CD4-positive, alpha-beta T cell treated with Interleukin-6 at 100 ng/mL for 8 hours (primary cell): ENCODE data around the gene TDRD3.
A peak's percentile ranks its signal among the peaks of the same experiment; 100 is the strongest.
"Not testable (repeated sequence)": the region's sequence is repeated elsewhere in the genome, so short reads cannot be mapped to it uniquely, and the experiment has no call there.

ENCODE experiments used
- DNase-seq: peaks from one replicate; pipeline ENCODE4 v3.0.0-alpha.2; 2020; ENCODE audit warnings: mixed read lengths, low spot score

Gene TDRD3

GRCh38 chr13:60398907-60399589 is 2.0 kb downstream of the TDRD3 start:
- no peak for DNase-seq

- no peak for DNase-seq
Measured at GRCh38 chr13:60402022-60402421, 5.0 kb downstream of the TDRD3 start.

- DNase-seq: no peak
Measured at GRCh38 chr13:60407095-60407494, 10.1 kb downstream of the TDRD3 start.

- not testable (repeated sequence) for DNase-seq
Measured at GRCh38 chr13:60407852-60408251, 10.8 kb downstream of the TDRD3 start.

- not testable (repeated sequence) for DNase-seq
Measured at GRCh38 chr13:60409574-60410292, 12.7 kb downstream of the TDRD3 start.

GRCh38 chr13:60410299-60410698 is 13.3 kb downstream of the TDRD3 start:
- DNase-seq: no peak

GRCh38 chr13:60411464-60411863 is 14.4 kb downstream of the TDRD3 start:
- DNase-seq: no peak

- no peak for DNase-seq
Measured at GRCh38 chr13:60411983-60412382, 15.0 kb downstream of the TDRD3 start.

- no peak for DNase-seq
Measured at GRCh38 chr13:60412909-60413616, 16.0 kb downstream of the TDRD3 start.

- no peak for DNase-seq
Measured at GRCh38 chr13:60414177-60414576, 17.2 kb downstream of the TDRD3 start.

GRCh38 chr13:60417734-60418133 is 20.7 kb downstream of the TDRD3 start:
- no peak for DNase-seq

GRCh38 chr13:60418954-60419353 is 21.9 kb downstream of the TDRD3 start:
- DNase-seq: no peak

GRCh38 chr13:60425332-60425731 is 28.3 kb downstream of the TDRD3 start:
- no peak for DNase-seq

GRCh38 chr13:60426075-60426474 is 29.1 kb downstream of the TDRD3 start:
- DNase-seq: no peak

GRCh38 chr13:60427285-60427684 is 30.3 kb downstream of the TDRD3 start:
- DNase-seq: no peak

- peak; percentile 44 for DNase-seq
Measured at GRCh38 chr13:60431108-60431700, 34.2 kb downstream of the TDRD3 start.

GRCh38 chr13:60433505-60433904 is 36.5 kb downstream of the TDRD3 start:
- DNase-seq: no peak

GRCh38 chr13:60435762-60436374 is 38.8 kb downstream of the TDRD3 start:
- no peak for DNase-seq

- no peak for DNase-seq
Measured at GRCh38 chr13:60439201-60439600, 42.2 kb downstream of the TDRD3 start.

GRCh38 chr13:60441761-60442160 is 44.7 kb downstream of the TDRD3 start:
- no peak for DNase-seq

GRCh38 chr13:60448907-60449510 is 52.0 kb downstream of the TDRD3 start:
- DNase-seq: no peak

GRCh38 chr13:60453490-60453889 is 56.5 kb downstream of the TDRD3 start:
- DNase-seq: no peak
